Mesendoderm (in vitro differentiated cells): ENCODE data around the gene KLC1.

Source experiments
- DNase-seq: peaks from one replicate; pipeline ENCODE4 v3.0.0; 2013
- H2AK5ac ChIP-seq: 2 replicates; pipeline ENCODE4 v1.6.1; 2013; ENCODE audit warnings: low read length, inconsistent platforms
- H2BK120ac ChIP-seq: 2 replicates; pipeline ENCODE4 v1.6.1; 2013; ENCODE audit warnings: low read depth, mild to moderate bottlenecking, low read length, moderate library complexity, mixed read lengths
- H2BK15ac ChIP-seq: replicated peaks from 2 replicates; pipeline ENCODE4 v1.6.1; 2013; ENCODE audit warnings: low read depth, mild to moderate bottlenecking, moderate library complexity
- H2BK5ac ChIP-seq: 2 replicates; pipeline ENCODE4 v1.6.1; 2013; ENCODE audit warnings: low read length, inconsistent platforms
- H3K18ac ChIP-seq: 2 replicates; pipeline ENCODE4 v1.6.1; 2013; ENCODE audit warnings: mild to moderate bottlenecking, low read length, mixed read lengths
- H3K23ac ChIP-seq: one replicate; pipeline ENCODE4 v1.6.1; 2013; ENCODE audit warnings: low read length
- H3K27ac ChIP-seq: 2 replicates; pipeline ENCODE4 v1.5.1; 2013; ENCODE audit warnings: low read depth, mild to moderate bottlenecking, inconsistent platforms, low read length, moderate library complexity
- H3K27me3 ChIP-seq: 2 replicates; pipeline ENCODE4 v1.6.1; 2013; ENCODE audit warnings: low read length, control low read depth, mild to moderate bottlenecking, inconsistent platforms; ENCODE audit not compliant: insufficient read depth, poor library complexity
- H3K36me3 ChIP-seq: 2 replicates; pipeline ENCODE4 v1.6.1; 2013; ENCODE audit warnings: low read length, inconsistent platforms; ENCODE audit not compliant: control insufficient read depth, insufficient read depth
- H3K4ac ChIP-seq: one replicate; pipeline ENCODE4 v1.6.1; 2013; ENCODE audit warnings: low read depth, mild to moderate bottlenecking, low read length, moderate library complexity
- H3K4me1 ChIP-seq: 2 replicates; pipeline ENCODE4 v1.6.1; 2013; ENCODE audit warnings: low read depth, low read length, inconsistent platforms; ENCODE audit not compliant: control insufficient read depth
- H3K4me2 ChIP-seq: 2 replicates; pipeline ENCODE4 v1.6.1; 2013; ENCODE audit warnings: low read length
- H3K4me3 ChIP-seq: 2 replicates; pipeline ENCODE4 v1.5.1; 2013; ENCODE audit warnings: mild to moderate bottlenecking, low read length
- H3K56ac ChIP-seq: one replicate; pipeline ENCODE4 v1.6.1; 2013; ENCODE audit warnings: low read length
- H3K79me1 ChIP-seq: 2 replicates; pipeline ENCODE4 v1.6.1; 2013; ENCODE audit warnings: low read length, inconsistent platforms
- H3K79me2 ChIP-seq: 2 replicates; pipeline ENCODE4 v1.6.1; 2013; ENCODE audit warnings: mild to moderate bottlenecking, low read length; ENCODE audit not compliant: control insufficient read depth, insufficient read depth
- H3K9ac ChIP-seq: 2 replicates; pipeline ENCODE4 v1.6.1; 2013; ENCODE audit warnings: low read length, inconsistent platforms
- H4K5ac ChIP-seq: one replicate; pipeline ENCODE4 v1.6.1; 2013; ENCODE audit warnings: low read length
- H4K8ac ChIP-seq: one replicate; pipeline ENCODE4 v1.6.1; 2013; ENCODE audit warnings: low read depth, mild to moderate bottlenecking, control low read depth, low read length, moderate library complexity
- WGBS: extraction: QIAGEN DNeasy Blood & Tissue Kit; methylation state at CpG from one replicate; pipeline ENCODE4 v1.1.7; 2013; ENCODE audit warnings: low lambda C conversion rate, missing lambda C conversion rate; ENCODE audit not compliant: insufficient coverage; ENCODE audit errors: extremely low coverage; 5-methylcytosine and 5-hydroxymethylcytosine counted together

The KLC1 gene

DNA sequence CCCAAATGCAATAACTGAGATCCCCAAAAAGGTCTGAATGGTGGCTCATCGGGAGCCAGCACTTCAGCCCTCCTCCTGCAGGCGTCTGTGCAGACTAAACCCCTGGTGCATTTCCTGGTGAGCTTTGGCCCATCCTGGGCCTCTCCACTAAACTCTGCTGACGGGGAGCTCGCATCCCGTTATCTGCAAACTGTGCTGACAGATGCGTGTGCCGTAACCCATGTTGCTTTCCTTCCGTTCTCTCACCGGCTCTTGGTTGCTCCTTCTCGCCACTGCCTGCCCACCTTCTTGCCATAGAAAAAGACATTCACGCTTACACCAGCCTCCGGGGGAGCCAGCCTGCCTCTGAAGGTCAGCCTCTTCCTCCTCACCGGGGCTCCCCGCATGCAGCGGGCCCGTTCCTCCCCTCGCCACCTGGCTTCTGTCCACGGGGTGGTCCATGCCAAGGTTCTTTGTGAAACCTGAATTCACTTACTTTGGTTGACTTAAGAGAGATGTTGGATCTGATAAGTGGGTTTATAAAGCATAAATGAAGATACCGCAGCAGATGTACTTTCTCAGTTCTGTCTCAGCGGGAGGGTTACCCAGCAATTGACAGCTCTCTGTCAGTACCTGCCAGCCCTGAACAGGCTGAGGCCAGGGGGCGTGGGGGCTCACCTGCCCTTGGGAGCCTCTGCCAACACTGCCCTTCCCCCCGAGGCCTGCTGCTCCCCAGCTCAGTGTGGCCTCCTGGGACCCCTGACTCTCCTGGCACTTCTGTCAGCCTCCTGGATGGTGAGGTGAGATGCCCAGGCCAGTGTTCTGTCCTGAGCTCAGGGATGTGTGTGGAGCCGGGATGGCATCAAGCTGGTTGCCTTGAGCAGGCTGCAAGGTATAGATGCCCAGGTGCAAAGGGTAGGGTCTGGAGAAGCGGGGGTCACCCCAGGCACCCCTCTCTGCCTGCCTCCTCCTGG is 100.8 kb downstream of the KLC1 start:
- Histone ChIP-seq H2AK5ac (no peak overlapping the region), H3K27ac (no peak overlapping the region), H3K4ac (no peak overlapping the region), H3K27me3 (no peaks in the 10 kb centered on the region), H2BK120ac (no peak overlapping the region), H3K56ac (no peak overlapping the region), H3K4me1 (no peaks in the 10 kb centered on the region), H3K4me2 (no peak overlapping the region), H3K18ac (no peak overlapping the region), H3K23ac (no peak overlapping the region), H3K79me1 (peaks cover 6% of the 10 kb centered on the region), H3K9ac (no peak overlapping the region), H3K36me3 (peaks cover 3% of the 10 kb centered on the region), H2BK15ac (no peak overlapping the region), H3K4me3 (no peak overlapping the region), H2BK5ac (no peak overlapping the region), H3K79me2 (peaks cover 3% of the 10 kb centered on the region), H4K5ac (no peak overlapping the region), H4K8ac (no peak overlapping the region)
- whole genome bisulfite sequencing: no CpG with 5 or more reads among the region's 24 CpGs
- DNase-seq: no peak

DNA sequence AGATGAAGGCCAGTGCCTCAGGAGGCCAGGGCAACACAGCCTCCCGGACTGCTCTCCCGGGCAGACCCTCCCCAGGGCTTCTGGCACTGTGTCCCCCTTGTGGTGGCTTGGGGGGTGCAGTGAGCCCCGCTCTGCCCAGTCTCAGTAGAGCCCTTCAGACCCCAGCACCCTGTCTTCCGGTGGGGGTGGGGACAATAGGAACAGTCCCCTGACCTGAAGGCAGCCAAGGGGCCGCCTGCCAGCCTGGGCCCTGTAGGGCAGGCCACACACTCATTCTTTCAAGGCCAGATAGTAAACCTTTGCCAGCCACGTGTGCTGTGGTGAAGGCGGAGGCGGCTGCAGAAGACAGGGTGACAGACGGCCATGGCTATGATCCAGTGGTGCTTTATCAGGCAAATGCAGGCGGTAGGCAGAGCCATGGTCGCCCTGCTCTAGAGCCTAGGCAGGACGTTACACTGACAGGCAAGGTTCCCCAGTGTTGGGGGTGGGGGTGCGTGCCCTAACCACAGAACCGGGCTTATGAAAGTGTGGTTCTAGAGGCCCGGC is 101.6 kb downstream of the KLC1 start:
- Histone ChIP-seq H3K18ac (no peak overlapping the region), H3K4me1 (no peaks in the 10 kb centered on the region), H3K79me2 (peaks cover 2% of the 10 kb centered on the region), H3K79me1 (peaks cover 6% of the 10 kb centered on the region), H3K27me3 (no peaks in the 10 kb centered on the region), H2AK5ac (no peak overlapping the region), H2BK120ac (no peak overlapping the region), H3K9ac (no peak overlapping the region), H3K4me3 (no peak overlapping the region), H2BK5ac (no peak overlapping the region), H3K27ac (no peak overlapping the region), H3K4me2 (no peak overlapping the region), H4K8ac (no peak overlapping the region), H3K56ac (no peak overlapping the region), H3K36me3 (peaks cover 3% of the 10 kb centered on the region), H2BK15ac (no peak overlapping the region), H4K5ac (no peak overlapping the region), H3K4ac (no peak overlapping the region), H3K23ac (no peak overlapping the region)
- DNase-seq: no peak
- no CpG with 5 or more reads among the region's 15 CpGs for WGBS

DNA sequence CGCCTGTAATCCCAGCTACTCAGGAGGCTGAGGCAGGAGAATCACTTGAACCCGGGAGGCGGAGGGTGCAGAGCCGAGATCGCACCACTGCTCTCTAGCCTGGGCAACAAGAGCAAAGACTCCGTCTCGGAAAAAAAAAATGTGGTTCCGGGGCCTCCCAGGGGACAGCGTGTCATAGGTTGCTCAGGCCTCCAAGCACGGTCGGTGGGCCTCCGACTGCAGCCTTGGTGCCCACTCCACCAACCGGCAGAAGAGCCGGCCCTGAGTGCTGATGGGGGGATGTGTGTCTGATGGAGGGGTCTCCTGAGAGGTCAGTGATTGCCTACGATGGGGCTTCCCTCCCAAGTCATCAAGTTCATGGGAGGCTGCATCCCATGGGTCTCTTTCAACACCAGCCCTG is 102.5 kb downstream of the KLC1 start:
- Histone ChIP-seq H3K4me2 (no peak overlapping the region), H3K79me1 (peaks cover 2% of the 10 kb centered on the region), H3K18ac (no peak overlapping the region), H2AK5ac (no peak overlapping the region), H3K23ac (no peak overlapping the region), H4K5ac (no peak overlapping the region), H3K4ac (no peak overlapping the region), H3K36me3 (peaks cover 3% of the 10 kb centered on the region), H3K4me3 (no peak overlapping the region), H4K8ac (no peak overlapping the region), H2BK15ac (no peak overlapping the region), H3K27ac (no peak overlapping the region), H3K56ac (no peak overlapping the region), H3K27me3 (no peaks in the 10 kb centered on the region), H3K9ac (no peak overlapping the region), H2BK120ac (no peak overlapping the region), H3K79me2 (no peaks in the 10 kb centered on the region), H3K4me1 (no peaks in the 10 kb centered on the region), H2BK5ac (no peak overlapping the region)
- no peak for DNase-seq
- WGBS: no CpG with 5 or more reads among the region's 15 CpGs

DNA sequence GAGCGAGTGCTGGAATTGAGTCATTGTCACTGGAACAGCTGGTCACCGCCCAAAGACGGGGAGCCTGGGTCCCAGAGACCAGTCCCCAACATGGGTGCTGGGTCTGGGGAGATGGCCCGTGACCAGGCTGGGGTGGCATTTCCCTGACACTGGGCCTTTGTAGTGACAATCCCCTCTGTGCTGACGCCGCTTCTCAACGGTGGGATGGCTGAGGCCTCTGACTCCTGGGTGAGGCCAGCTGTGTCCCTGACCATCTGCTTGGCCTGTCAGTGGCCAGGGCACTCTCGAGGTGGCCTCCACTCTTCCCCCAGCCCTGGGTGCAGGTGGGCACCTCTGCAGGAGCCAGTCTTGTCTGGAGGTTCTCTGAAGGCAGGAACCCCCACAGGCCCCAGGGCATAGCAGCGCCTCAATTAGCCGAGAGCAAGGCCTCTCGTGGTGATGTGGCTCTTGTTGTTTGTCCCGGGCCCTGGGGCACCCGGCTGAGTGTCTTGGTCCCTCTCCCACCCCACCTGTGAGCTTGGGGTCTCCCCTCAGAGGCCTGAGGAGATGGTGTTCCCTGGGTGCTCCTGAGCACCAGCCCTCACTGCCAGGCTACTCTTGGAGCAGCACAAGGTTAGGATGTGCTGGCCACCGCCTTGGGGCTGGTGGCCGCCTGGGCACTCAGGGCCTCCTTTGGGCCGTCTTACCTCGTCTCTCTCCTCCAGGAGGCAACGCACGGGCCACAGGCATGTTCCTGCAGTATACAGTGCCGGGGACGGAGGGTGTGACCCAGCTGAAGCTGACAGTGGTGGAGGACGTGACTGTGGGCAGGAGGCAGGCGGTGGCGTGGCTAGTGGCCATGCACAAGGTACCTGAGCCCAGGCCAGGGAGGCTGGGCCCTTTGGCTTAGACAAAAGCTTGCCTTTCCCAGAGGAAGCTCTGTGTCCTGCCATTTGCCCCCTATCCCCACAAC is 103.2 kb downstream of the KLC1 start:
- Histone ChIP-seq H3K36me3 (peaks cover 3% of the 10 kb centered on the region), H3K4me2 (no peak overlapping the region), H2BK5ac (no peak overlapping the region), H4K5ac (no peak overlapping the region), H4K8ac (no peak overlapping the region), H3K9ac (no peak overlapping the region), H3K79me2 (no peaks in the 10 kb centered on the region), H3K23ac (no peak overlapping the region), H3K4me3 (no peak overlapping the region), H3K56ac (no peak overlapping the region), H2AK5ac (no peak overlapping the region), H2BK120ac (no peak overlapping the region), H2BK15ac (no peak overlapping the region), H3K18ac (no peak overlapping the region), H3K27me3 (no peaks in the 10 kb centered on the region), H3K27ac (no peak overlapping the region), H3K4me1 (no peaks in the 10 kb centered on the region), H3K79me1 (peaks cover 2% of the 10 kb centered on the region), H3K4ac (no peak overlapping the region)
- whole genome bisulfite sequencing: no CpG with 5 or more reads among the region's 24 CpGs
- DNase-seq: no peak

DNA sequence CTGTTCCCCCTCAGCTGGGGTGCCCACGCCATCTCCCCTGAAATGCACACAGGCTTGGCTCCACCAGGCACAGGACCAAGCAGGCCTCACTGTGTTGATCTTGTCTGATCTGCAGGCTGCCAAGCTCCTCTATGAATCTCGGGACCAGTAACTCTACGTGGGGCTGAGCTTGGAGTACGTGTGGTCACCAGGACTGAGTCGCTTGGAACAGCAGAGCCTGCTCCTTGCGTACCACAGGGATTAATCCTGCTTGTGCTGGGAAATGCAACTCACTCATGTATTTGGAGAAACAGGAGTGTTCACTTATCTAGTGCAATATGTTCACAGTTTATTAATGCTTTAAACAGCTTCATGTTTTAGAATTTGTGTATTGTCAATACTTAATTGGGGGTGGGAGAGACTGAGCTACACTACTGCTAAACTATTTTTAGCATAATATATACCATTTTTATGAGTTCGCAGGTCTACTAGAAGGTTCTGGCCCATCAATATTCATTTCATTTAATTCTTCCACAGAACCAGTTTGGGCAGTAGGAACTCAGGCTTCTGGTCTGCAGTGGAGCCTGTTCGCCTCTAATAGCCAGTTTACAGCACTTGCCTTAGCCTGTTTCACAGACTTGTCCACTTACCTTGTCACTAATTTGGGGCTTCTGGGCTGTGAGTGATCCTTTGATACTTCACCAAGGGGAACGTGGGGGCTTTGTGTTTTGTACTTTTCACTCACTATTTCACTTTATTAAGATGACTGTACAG is 104.0 kb downstream of the KLC1 start:
- Histone ChIP-seq H3K27ac (no peak overlapping the region), H3K27me3 (no peaks in the 10 kb centered on the region), H3K79me1 (peaks cover 2% of the 10 kb centered on the region), H3K4me2 (no peak overlapping the region), H3K18ac (no peak overlapping the region), H2BK120ac (no peak overlapping the region), H3K4me3 (no peak overlapping the region), H4K5ac (no peak overlapping the region), H3K9ac (no peak overlapping the region), H2AK5ac (no peak overlapping the region), H2BK15ac (no peak overlapping the region), H3K23ac (no peak overlapping the region), H3K56ac (no peak overlapping the region), H3K4ac (no peak overlapping the region), H4K8ac (no peak overlapping the region), H2BK5ac (no peak overlapping the region), H3K79me2 (no peaks in the 10 kb centered on the region), H3K4me1 (no peaks in the 10 kb centered on the region), H3K36me3 (peaks cover 3% of the 10 kb centered on the region)
- no CpG with 5 or more reads among the region's 9 CpGs for WGBS
- DNase-seq: no peak
